ENCODE results near the gene ITGBL1.
A peak's percentile ranks its signal among the peaks of the same experiment; 100 is the strongest.

The ITGBL1 gene

GRCh38 chr13:101451641-101452040 is 834 bp upstream of the ITGBL1 start:
- no peak for DNase-seq (ENCODE audit: low read depth)

GRCh38 chr13:101453784-101454201 is 1.3 kb downstream of the ITGBL1 start:
- no peak for DNase-seq (ENCODE audit: low read depth)

- DNase-seq (ENCODE audit: low read depth): no peak
These were observed 2.3 kb downstream of the ITGBL1 start for GRCh38 chr13:101454767-101455166.

GRCh38 chr13:101455863-101456262 is 3.4 kb downstream of the ITGBL1 start:
- peak; percentile 86 for DNase-seq (ENCODE audit: low read depth)

- no peak for DNase-seq (ENCODE audit: low read depth)
These were observed 4.7 kb downstream of the ITGBL1 start for GRCh38 chr13:101457176-101457575.

- peak; percentile 21 for DNase-seq (ENCODE audit: low read depth)
These were observed 13.4 kb downstream of the ITGBL1 start for GRCh38 chr13:101465877-101466276.

- DNase-seq (ENCODE audit: low read depth): no peak
These were observed 14.9 kb downstream of the ITGBL1 start for GRCh38 chr13:101467415-101467814.

GRCh38 chr13:101473458-101473857 is 21.0 kb downstream of the ITGBL1 start:
- DNase-seq (ENCODE audit: low read depth): peak; percentile 86

GRCh38 chr13:101474419-101474957 is 22.0 kb downstream of the ITGBL1 start:
- DNase-seq (ENCODE audit: low read depth): peak; percentile 55

GRCh38 chr13:101475536-101475935 is 23.1 kb downstream of the ITGBL1 start:
- no peak for DNase-seq (ENCODE audit: low read depth)

- DNase-seq (ENCODE audit: low read depth): no peak
These were observed 28.9 kb downstream of the ITGBL1 start for GRCh38 chr13:101481421-101481820.

GRCh38 chr13:101486708-101487437 is 34.4 kb downstream of the ITGBL1 start:
- DNase-seq (ENCODE audit: low read depth): no peak

- no peak for DNase-seq (ENCODE audit: low read depth)
These were observed 35.0 kb downstream of the ITGBL1 start for GRCh38 chr13:101487438-101487830.

GRCh38 chr13:101488734-101489133 is 36.3 kb downstream of the ITGBL1 start:
- no peak for DNase-seq (ENCODE audit: low read depth)

- no peak for DNase-seq (ENCODE audit: low read depth)
These were observed 37.3 kb downstream of the ITGBL1 start for GRCh38 chr13:101489643-101490405.

- DNase-seq (ENCODE audit: low read depth): no peak
These were observed 38.0 kb downstream of the ITGBL1 start for GRCh38 chr13:101490406-101491015.

GRCh38 chr13:101492251-101492910 is 39.9 kb downstream of the ITGBL1 start:
- DNase-seq (ENCODE audit: low read depth): peak; percentile 24

GRCh38 chr13:101493541-101493940 is 41.1 kb downstream of the ITGBL1 start:
- DNase-seq (ENCODE audit: low read depth): no peak

- DNase-seq (ENCODE audit: low read depth): peak; percentile 72
These were observed 46.9 kb downstream of the ITGBL1 start for GRCh38 chr13:101499406-101499805.

- DNase-seq (ENCODE audit: low read depth): no peak
These were observed 50.1 kb downstream of the ITGBL1 start for GRCh38 chr13:101502618-101503017.

GRCh38 chr13:101511161-101511560 is 58.7 kb downstream of the ITGBL1 start:
- no peak for DNase-seq (ENCODE audit: low read depth)

- peak; percentile 66 for DNase-seq (ENCODE audit: low read depth)
These were observed 59.3 kb downstream of the ITGBL1 start for GRCh38 chr13:101511766-101512165.
